Measurements from ENCODE around the gene KRT35.
"Not testable (repeated sequence)": the region's sequence is repeated elsewhere in the genome, so short reads cannot be mapped to it uniquely, and the experiment has no call there.

The KRT35 gene

DNA sequence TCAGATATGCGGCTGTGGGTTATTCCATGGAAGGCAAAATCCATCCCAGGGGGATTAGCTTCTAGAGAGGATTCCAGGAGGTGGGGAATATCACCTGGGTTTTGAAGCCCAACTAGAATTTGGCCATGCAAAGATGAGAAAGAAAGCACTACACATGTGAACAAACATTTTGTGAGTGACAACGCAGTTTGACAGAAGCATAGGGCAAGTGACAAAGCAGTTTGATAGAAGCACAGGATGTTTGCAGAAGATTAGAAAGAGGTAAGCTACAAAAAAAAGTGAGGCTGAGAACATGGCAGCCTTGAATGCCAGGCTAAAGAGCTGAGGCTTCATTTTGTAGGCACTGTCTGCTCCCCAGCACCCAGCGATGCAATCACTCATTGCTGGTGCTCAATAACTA, 27.9 kb downstream of the KRT35 start:
- no peak for DNase-seq (ENCODE audit: low read depth in 3 of 3)

- no peak for DNase-seq (ENCODE audit: low read depth in 3 of 3)
These were observed 28.7 kb downstream of the KRT35 start for GRCh38 chr17:41452281-41452680.

DNA sequence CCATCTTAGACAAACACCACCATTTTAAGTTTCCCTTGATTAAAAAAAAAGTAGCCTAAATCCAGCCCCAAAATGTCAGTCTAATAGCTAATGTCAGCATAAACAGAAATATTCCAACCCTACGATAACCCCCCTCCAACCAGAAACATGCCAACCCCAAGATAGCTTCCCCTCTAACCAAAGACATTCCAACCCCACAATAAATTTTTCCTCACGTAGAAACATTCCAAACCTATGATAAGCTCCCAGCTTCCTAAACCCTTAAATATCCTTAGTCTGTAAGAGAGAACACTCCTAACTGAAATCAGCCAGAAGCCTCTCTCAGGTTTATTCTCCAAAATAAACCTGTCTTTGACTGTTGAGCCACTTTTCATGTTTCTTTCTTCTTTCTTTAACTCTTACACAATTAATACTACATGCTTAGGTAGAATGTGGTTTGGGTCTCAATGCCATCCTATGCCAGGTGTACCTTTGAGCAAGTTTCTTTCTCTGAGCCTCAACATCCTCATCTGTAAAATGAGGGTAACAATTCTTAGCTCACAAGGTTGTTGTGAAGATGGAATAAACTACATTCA, 29.7 kb downstream of the KRT35 start:
- DNase-seq (ENCODE audit: low read depth in 3 of 3) = no peak

DNA sequence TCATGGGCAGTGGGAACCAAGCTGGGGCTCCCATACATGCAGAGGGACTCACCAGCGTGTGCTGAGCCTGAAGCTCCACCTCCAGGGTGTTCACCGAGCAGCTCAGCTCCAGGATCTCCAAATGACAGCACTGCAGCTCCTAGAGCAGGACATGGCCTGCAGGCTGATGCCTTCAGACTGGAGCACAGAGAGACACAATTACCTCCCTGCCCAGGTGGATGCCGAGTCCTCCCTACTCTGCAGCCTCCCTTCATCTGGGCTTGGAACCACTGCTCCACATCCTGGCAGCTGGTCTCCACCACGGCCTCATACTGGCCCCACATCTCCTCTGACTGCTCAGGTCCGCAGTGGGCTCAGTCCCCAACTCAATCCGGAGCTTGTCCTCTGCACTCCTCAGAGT, 31.9 kb downstream of the KRT35 start:
- DNase-seq (ENCODE audit: low read depth in 3 of 3) = no peak

GRCh38 chr17:41448506-41448905, 32.4 kb downstream of the KRT35 start:
- DNase-seq (ENCODE audit: low read depth in 3 of 3) = no peak

- no peak for DNase-seq (ENCODE audit: low read depth in 3 of 3)
These were observed 34.1 kb downstream of the KRT35 start for GRCh38 chr17:41446806-41447205.

DNA sequence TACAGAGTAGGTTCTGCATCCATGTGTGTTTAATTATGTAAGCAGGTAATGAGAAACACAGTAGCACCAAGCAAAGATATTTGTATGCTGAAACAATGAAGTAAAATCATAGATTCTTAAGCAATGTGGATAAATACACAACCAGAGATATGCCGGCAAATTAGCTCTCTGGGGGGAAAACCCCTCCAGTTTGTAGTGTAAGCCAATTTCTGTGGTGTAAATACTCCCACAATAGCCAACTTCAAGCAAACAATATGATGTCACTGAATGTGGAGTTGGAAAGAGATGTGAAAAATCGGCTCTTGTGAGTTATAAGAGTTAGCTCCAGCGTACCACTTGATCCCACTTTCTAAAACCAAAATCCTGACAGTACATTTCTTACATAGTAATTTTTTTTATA, 36.3 kb downstream of the KRT35 start:
- no peak for DNase-seq (ENCODE audit: low read depth in 3 of 3)

GRCh38 chr17:41444186-41444585, 36.8 kb downstream of the KRT35 start:
- no peak for DNase-seq (ENCODE audit: low read depth in 3 of 3)

DNA sequence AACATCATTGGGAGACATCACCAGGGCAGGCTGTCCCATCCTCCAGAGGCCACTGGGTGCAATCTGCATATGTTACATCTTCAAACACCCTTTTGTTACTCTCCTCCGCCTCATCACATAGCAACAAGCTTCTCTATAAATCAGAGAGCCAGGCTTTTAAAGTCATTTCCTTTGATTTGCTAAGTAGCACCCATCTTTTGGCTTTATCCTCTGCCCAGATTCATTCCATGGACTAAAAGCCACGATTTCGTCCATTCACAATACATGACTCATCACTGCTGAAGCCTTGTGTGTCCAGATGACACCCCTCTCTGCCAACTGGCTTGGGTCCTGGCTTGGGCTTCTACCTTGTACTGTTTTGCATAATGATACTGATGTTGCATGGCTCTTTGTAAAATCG, 38.2 kb downstream of the KRT35 start:
- no peak for DNase-seq (ENCODE audit: low read depth in 3 of 3)

GRCh38 chr17:41440531-41441033, 40.4 kb downstream of the KRT35 start, which contains the start of gene KRT38:
KRT38 (minus strand) TSS chr17:41440983; CDS start chr17:41440921, 62 bp downstream.
- DNase-seq (ENCODE audit: low read depth in 3 of 3) = no peak

GRCh38 chr17:41439375-41439774, 41.6 kb downstream of the KRT35 start:
- no peak for DNase-seq (ENCODE audit: low read depth in 3 of 3)

DNA sequence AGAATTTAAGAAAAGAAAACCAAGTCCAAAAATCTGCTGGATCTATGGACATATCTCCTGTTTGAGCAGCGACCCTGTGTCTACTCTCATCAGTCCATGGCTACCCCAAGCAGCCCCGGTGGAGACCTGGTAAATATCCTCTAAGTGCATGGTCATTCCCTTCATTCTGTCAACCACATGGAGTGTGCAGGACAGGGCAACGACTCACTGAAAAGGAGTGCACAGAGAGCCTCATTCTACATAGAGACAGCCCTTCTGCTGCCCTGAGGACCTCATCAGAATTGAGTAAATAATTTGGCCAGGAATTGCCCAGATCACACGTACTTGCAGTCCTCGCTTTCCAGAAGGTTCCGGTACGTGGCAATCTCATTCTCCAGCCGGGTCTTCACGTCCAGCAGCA, 43.2 kb downstream of the KRT35 start:
- DNase-seq (ENCODE audit: low read depth in 3 of 3) = no peak

DNA sequence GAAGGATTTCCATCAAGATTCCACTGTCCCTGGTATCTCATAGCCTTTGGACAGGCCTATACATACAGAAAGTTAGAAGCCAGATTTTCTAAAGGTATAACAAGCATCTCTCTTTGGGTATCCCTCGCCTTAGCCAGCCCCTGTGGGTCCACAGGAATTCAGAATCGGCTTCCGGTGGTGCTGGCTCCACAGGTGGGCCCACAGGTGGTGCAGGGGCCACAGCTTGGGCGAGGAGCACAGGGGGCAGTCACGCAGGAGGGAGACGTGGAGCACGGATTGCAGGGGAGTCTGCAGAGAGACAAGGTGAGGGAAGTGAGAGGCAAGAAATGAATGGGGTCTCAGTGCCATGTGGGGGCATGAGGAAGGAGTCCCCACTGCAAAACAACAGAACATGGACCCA, 43.7 kb downstream of the KRT35 start:
- no peak for DNase-seq (ENCODE audit: low read depth in 3 of 3)

DNA sequence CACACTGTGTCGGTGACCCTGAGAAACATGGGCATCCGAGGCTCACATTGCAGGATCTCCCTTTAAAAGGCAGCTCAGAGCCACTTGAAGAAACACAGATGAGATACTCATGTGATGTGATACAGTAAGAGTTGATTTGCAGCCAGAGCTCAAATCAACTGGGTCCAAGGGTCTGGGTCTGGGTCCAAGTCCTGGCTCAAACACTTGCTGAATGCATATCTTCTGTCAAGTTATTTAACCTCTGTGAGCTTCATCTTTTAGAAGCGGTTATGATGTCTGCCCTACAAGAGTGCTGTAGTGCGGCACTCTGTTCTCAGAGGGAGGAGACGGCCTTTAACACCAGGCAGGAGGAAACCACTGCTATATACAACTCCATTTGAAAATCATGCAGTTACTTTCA, 46.5 kb downstream of the KRT35 start:
- no peak for DNase-seq (ENCODE audit: low read depth in 3 of 3)

- DNase-seq (ENCODE audit: low read depth in 3 of 3) = no peak
These were observed 46.9 kb downstream of the KRT35 start for GRCh38 chr17:41434005-41434404.

GRCh38 chr17:41433586-41433985, 47.4 kb downstream of the KRT35 start:
- no peak for DNase-seq (ENCODE audit: low read depth in 3 of 3)

DNA sequence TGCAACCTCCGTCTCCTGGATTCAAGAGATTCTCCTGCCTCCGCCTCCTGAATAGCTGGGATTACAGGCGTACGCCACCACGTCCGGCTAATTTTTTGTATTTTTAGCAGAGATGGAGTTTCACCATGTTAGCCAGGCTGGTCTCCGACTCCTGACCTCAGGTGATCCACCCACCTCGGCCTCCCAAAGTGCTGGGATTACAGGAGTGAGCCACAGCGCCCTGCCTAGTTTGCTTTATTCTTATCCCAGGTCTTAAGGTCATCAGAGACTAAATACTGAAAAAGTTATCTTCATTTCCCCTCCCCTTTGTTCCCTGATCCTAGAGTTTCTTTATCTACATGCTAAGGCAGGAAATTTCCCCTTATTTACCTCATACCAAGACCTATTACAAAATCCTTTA, 50.6 kb downstream of the KRT35 start:
- DNase-seq (ENCODE audit: low read depth in 3 of 3) = not testable (repeated sequence)

DNA sequence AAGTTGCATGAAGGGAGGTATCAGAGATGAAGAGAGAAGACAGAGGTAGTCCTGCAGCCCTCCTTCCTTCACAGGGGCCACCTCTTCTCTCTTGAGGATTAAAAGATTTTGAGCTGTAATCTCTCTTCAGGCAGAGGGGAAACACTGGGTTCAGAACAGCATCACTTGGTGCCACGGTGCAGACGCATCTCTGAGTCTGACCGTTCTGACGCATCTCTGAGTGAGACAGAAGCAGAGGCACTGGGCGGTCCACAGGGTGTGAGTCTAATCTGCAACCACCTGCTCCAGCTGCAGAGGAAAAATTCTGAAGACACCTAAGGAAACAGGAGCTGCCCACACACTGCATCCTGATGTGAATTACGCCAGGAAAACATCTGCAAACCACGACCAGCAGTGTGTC, 51.3 kb downstream of the KRT35 start:
- DNase-seq (ENCODE audit: low read depth in 3 of 3) = no peak

- DNase-seq (ENCODE audit: low read depth in 3 of 3) = no peak
These were observed 52.2 kb downstream of the KRT35 start for GRCh38 chr17:41428591-41429291.

Data from stimulated activated CD4-positive, alpha-beta T cell treated with anti-CD3 and anti-CD28 coated beads, TNF-alpha, amount 100 ng/mL, for 48 hours (primary cell).